Kidney epithelial cell (primary cell): ENCODE measurements around the gene STK39. TPM values are rescaled to one million over a fixed set of nuclear protein-coding genes. Genes with fewer than 3 reads are reported as not detected.

Source experiments
- DNase-seq: peaks from one replicate; pipeline ENCODE4 v3.0.0-alpha.2; 2010; ENCODE audit warnings: low read depth
- H3K27me3 ChIP-seq: 2 replicates; pipeline ENCODE4 v1.6.0; 2011; ENCODE audit warnings: low read length; ENCODE audit not compliant: control insufficient read depth, insufficient read depth
- H3K36me3 ChIP-seq: 2 replicates; pipeline ENCODE4 v1.5.1; 2011; ENCODE audit warnings: low read length; ENCODE audit not compliant: control insufficient read depth, insufficient read depth
- H3K4me3 ChIP-seq: 2 replicates; pipeline ENCODE4 v1.5.1; 2011; ENCODE audit warnings: low read depth, mild to moderate bottlenecking, control low read depth, low read length
- CTCF ChIP-seq: IDR thresholded peaks from 2 replicates; pipeline ENCODE4 v1.5.1; 2011; ENCODE audit warnings: mild to moderate bottlenecking, moderate library complexity, low read length, control low read depth, inconsistent platforms; ENCODE audit not compliant: insufficient read depth, poor library complexity, severe bottlenecking
- total RNA-seq: library from RNA; depleted of rRNA; stranded (reverse); fragments of >200 nt; gene quantifications from 2 replicates; pipeline ENCODE4 v1.2.3, GENCODE V29; 2015

Gene STK39
- total RNA-seq, 1 donor from 2014 or later = 30.1 TPM

- Histone ChIP-seq H3K36me3 (no peaks in the 10 kb centered on the region), H3K27me3 (no peaks in the 10 kb centered on the region), H3K4me3 (no peak overlapping the region)
- no peak for DNase-seq
- TF ChIP-seq CTCF = no peak
Measured at GRCh38 chr2:168137510-168138180, 109.8 kb downstream of the STK39 start.

DNA sequence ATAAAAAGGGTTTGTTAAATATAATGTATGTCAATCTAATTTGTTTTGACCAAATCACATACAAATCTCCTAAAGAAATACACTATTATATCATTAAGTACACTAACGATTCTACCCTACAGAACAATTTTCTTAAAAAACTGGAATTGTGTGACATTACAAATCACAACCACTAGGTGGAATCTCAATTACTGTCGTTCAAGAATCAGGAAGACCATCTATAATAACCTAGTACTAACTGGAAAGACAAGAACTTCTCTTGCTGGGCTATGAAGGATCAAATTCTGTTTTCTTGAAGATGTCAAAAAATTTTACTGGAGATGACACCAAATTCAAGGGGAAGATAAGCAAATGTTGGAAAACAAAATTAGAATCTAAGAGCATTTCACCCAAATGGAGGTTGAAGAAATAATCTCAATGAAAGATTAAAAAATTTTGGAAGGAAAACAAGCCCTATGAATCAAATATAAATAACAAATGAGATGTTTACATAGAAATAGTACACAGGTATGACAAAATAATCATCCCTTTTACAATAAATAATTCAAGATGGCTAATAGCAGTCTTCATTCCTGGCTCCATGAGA lies 110.9 kb downstream of the STK39 start:
- TF ChIP-seq CTCF = peak; percentile 39
- no peaks in the 10 kb centered on the region for H3K27me3 ChIP-seq
- no peaks in the 10 kb centered on the region for H3K36me3 ChIP-seq
- H3K4me3 ChIP-seq = no peak overlapping the region
- no peak for DNase-seq

GRCh38 chr2:168135630-168136029 lies 111.8 kb downstream of the STK39 start:
- H3K36me3 ChIP-seq = no peaks in the 10 kb centered on the region
- no peak overlapping the region for H3K4me3 ChIP-seq
- H3K27me3 ChIP-seq = no peaks in the 10 kb centered on the region
- DNase-seq = no peak
- TF ChIP-seq CTCF = no peak

- no peak for DNase-seq
- no peak overlapping the region for H3K4me3 ChIP-seq
- no peak for TF ChIP-seq CTCF
- H3K27me3 ChIP-seq = no peaks in the 10 kb centered on the region
- no peaks in the 10 kb centered on the region for H3K36me3 ChIP-seq
Measured at GRCh38 chr2:168135121-168135520, 112.3 kb downstream of the STK39 start.

DNA sequence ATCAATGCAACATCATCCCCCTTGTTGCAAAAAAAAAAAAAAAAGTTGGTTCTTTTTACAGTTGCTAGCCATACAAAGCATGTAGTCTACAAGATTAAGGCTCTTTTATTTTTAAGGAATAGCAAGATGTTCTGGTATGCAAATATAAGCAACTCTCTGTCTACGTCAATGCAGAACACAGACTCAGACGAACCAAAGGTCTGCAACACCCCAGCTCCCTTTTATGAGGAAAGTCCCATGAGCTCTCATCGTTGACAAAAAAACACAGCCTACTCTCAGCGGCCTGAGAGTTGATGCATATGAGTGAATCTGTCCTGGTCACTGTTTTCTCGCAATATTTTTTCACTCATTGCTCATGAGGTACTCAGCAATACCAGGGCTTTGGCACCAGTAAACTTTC lies 112.9 kb downstream of the STK39 start:
- TF ChIP-seq CTCF = no peak
- no peak overlapping the region for H3K4me3 ChIP-seq
- no peak for DNase-seq
- H3K27me3 ChIP-seq = no peaks in the 10 kb centered on the region
- H3K36me3 ChIP-seq = no peaks in the 10 kb centered on the region

DNA sequence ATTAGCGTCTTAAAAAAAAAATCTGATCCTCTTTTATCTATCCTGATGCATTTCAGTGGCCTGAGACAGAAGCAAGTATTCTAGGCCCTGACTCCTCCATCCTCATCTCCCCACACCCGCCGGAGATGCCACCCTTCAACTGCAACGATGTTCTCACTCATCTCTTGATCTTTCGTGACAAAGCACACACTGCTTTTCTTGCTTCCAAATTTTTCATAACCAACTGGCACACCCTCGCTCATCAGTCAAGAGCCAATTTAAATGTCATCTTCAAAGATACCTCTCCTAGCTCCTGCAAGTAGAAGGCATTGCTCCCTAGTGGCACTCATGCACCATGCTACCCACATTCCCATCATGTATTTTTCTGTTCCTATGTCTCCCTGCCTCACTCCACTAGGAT lies 115.0 kb downstream of the STK39 start:
- H3K4me3 ChIP-seq = no peak overlapping the region
- DNase-seq = no peak
- no peak for TF ChIP-seq CTCF
- H3K27me3 ChIP-seq = no peaks in the 10 kb centered on the region
- H3K36me3 ChIP-seq = no peaks in the 10 kb centered on the region
